K562 (cell line): ENCODE measurements around the gene RFT1. TPM values are rescaled to one million over a fixed set of nuclear protein-coding genes. Genes with fewer than 3 reads are reported as not detected.
A peak's percentile ranks its signal among the peaks of the same experiment; 100 is the strongest.

ENCODE experiments used
- ATF7 ChIP-seq: fragments of 450-650 bp; IDR thresholded peaks from 2 replicates; pipeline ENCODE4 v1.7.1; 2014; ENCODE audit warnings: mild to moderate bottlenecking, moderate library complexity
- FOSL1 ChIP-seq: fragments of 200-800 bp; sonication (Bioruptor generic); conservative IDR thresholded peaks from 2 replicates; pipeline ENCODE4 v1.6.1; 2016; ENCODE audit warnings: missing genetic modification characterization, missing compliant biosample characterization
- KLF16 ChIP-seq: IDR thresholded peaks from 2 replicates; pipeline ENCODE4 v1.6.1; 2016; ENCODE audit warnings: antibody characterized with exemption
- MAFK ChIP-seq: IDR thresholded peaks from 2 replicates; pipeline ENCODE4 v1.6.1; 2011; ENCODE audit warnings: low read length, improper control_type of control experiment
- MAZ ChIP-seq, 2 experiments: fragments of 450-650 bp in 1 of 2; sonication (generic) in 1 of 2; formaldehyde crosslinking; IDR thresholded peaks in 1 of 2; conservative IDR thresholded peaks in 1 of 2; 2 replicates each; pipeline versions ENCODE4 v1.4.0 to v1.5.0; 2020; ENCODE audit warnings: mild to moderate bottlenecking in 1 of 2, missing genetic modification reagents in 1 of 2
- NFE2 ChIP-seq: IDR thresholded peaks from 2 replicates; pipeline ENCODE4 v1.6.1; 2014; ENCODE audit warnings: antibody characterized with exemption, low read depth
- SMARCB1 ChIP-seq: IDR thresholded peaks from 2 replicates; pipeline ENCODE4 v1.6.1; 2011; ENCODE audit warnings: improper control_type of control experiment, low read depth; ENCODE audit not compliant: insufficient read length
- VEZF1 ChIP-seq: fragments of 200-800 bp; sonication (Bioruptor generic); IDR thresholded peaks from 2 replicates; pipeline ENCODE4 v1.6.1; 2017; ENCODE audit warnings: missing genetic modification characterization, missing compliant biosample characterization
- ZNF121 ChIP-seq: sonication (generic); formaldehyde crosslinking; conservative IDR thresholded peaks from 2 replicates; pipeline ENCODE4 v1.8.0; 2022; ENCODE audit warnings: missing genetic modification reagents
- ZSCAN29 ChIP-seq: fragments of 450-650 bp; IDR thresholded peaks from 2 replicates; pipeline ENCODE4 v1.6.1; 2017
- polyA plus RNA-seq, 8 experiments: library from polyadenylated mRNA; depleted of rRNA in 4 of 8; stranded (reverse) in 5 of 8; unstranded in 3 of 8; fragments of >200 nt; fragmentation: Nextera tagmentation in 2 of 8; fragmentation: Illumina TruSeq in 1 of 8; extraction: Ambion mirVana in 2 of 8; extraction: Trizol in 1 of 8; gene quantifications; 2 replicates each; pipeline versions ENCODE4 v1.2.1 to v1.2.3, GENCODE V29; 2011 to 2014; ENCODE audit warnings: inconsistent platforms in 1 of 8, missing spikeins in 1 of 8
- total RNA-seq, 7 experiments: library from RNA; depleted of rRNA in 6 of 7; stranded (reverse); fragments of >200 nt in 6 of 7; fragmentation: Illumina TruSeq in 2 of 7; extraction: Trizol in 2 of 7; gene quantifications; 2 replicates each; pipeline versions ENCODE4 v1.2.1 to v1.2.3, GENCODE V29; 2011 to 2021; ENCODE audit warnings: low replicate concordance in 1 of 7
- TF ChIP-seq, protein P1 (sequence below), 2 experiments: fragments of 450-650 bp in 1 of 2; sonication (generic) in 1 of 2; formaldehyde crosslinking in 1 of 2; IDR thresholded peaks in 1 of 2; conservative IDR thresholded peaks in 1 of 2; 2 replicates each; pipeline versions ENCODE4 v1.6.1 to v1.8.1; 2016 to 2023; ENCODE audit warnings: mild to moderate bottlenecking in 2 of 2, moderate library complexity in 2 of 2, inconsistent platforms in 1 of 2, missing genetic modification reagents in 1 of 2

The RFT1 gene
- total and polyA plus RNA-seq, 9 of the 15 experiments (the other 6 are each of a cell fraction or from before 2014, with no cell fraction given) = 4.4 to 23.8 (median 8.9) TPM

DNA sequence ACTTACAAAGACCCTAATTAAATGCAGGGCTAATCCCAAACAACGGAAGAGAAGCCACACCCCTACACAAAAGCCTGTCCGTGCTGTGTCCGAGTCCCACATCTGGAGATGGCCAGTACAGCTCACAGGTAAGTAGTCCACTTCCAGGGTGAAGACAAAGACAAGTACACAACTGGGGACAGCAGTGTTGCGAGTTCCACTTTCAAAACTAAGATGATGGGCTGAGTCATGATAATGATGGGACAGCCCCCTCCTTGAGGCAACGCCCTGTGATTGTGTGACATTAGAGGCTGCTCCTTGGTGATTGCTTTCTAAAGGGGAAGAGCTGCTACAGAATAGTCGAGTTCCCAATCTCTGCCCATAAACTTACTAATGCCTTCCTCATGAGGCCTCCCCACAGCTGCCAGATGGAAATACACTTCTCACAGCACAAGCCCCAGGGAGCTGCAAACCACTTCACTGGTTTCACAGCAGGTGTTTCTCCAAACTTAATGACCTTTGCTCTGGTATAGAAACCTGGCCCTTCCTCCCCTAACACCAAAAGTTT, 27.6 kb downstream of the RFT1 start (continued):
- TF ChIP-seq ATF7 (0 out of 2 replicates have a peak, but pooled peaks have one; percentile 15), NFE2 (peak; percentile 83), FOSL1 (tag) (peak; percentile 52; the same call in 1 of the 2 replicates), SMARCB1 (no peak), MAFK (peak; percentile 65), ZSCAN29 (no peak), VEZF1 (CRISPR knock-in tag) (peak; percentile 25; the same call in 1 of the 2 replicates), KLF16 (no peak), ZNF121 (CRISPR knock-in tag) (no peak), MAZ (CRISPR knock-in tag; conservative IDR thresholded peaks at IDR 0.05 in 1 of 2, IDR thresholded peaks at IDR 0.05 in 1 of 2) (peak in 1 of 2 experiments; percentile 30; a peak in 1 of 4 replicates)
- TF ChIP-seq, protein P1, sequence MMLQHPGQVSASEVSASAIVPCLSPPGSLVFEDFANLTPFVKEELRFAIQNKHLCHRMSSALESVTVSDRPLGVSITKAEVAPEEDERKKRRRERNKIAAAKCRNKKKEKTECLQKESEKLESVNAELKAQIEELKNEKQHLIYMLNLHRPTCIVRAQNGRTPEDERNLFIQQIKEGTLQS (IDR thresholded peaks at IDR 0.05) = peak; percentile 47
- TF ChIP-seq, protein P1 (CRISPR knock-in tag; conservative IDR thresholded peaks at IDR 0.05) = no peak
